HEK293 (cell line): Measurements from ENCODE around the gene PDGFA.
A peak's percentile ranks its signal among the peaks of the same experiment; 100 is the strongest.

Experiments
- CTCF ChIA-PET: fragments of 350-600 bp; formaldehyde crosslinking; extraction: SDS; loops from one replicate; lab custom pipeline; 2021; ENCODE audit warnings: antibody characterized with exemption; lab: Yijun Ruan, JAX
- POLR2A ChIA-PET: fragments of 300-600 bp; formaldehyde crosslinking; extraction: SDS; loops from one replicate; lab custom pipeline; 2020; ENCODE audit warnings: antibody characterized with exemption, inconsistent platforms; lab: Yijun Ruan, JAX
- H3K27ac ChIP-seq: fragments of 200-500 bp; sonication (Bioruptor generic); 2 replicates; pipeline ENCODE4 v1.5.1; 2014; ENCODE audit warnings: low read depth, low read length, control low read depth, inconsistent platforms; ENCODE audit errors: extremely low read depth
- H3K36me3 ChIP-seq, 2 experiments: fragments of 200-500 bp in 1 of 2; sonication (Bioruptor generic) in 1 of 2; 1 replicate in 1 of 2; 2 replicates in 1 of 2; pipeline ENCODE4 v1.5.1; 2014 to 2017; ENCODE audit warnings: inconsistent platforms in 2 of 2, low read length in 2 of 2; ENCODE audit not compliant: control insufficient read depth in 2 of 2, insufficient read depth in 1 of 2
- H3K4me1 ChIP-seq: fragments of 200-500 bp; sonication (Bioruptor generic); 2 replicates; pipeline ENCODE4 v1.5.1; 2014; ENCODE audit warnings: mild to moderate bottlenecking, low read length, inconsistent platforms; ENCODE audit not compliant: control insufficient read depth, insufficient read depth
- H3K4me3 ChIP-seq: 2 replicates; pipeline ENCODE4 v1.5.1; 2011; ENCODE audit warnings: low read depth, mild to moderate bottlenecking, control low read depth, low read length, moderate library complexity
- H3K9me3 ChIP-seq: fragments of 200-500 bp; sonication (Bioruptor generic); 2 replicates; pipeline ENCODE4 v1.5.1; 2014; ENCODE audit warnings: low read depth, low read length, inconsistent platforms; ENCODE audit not compliant: control insufficient read depth, insufficient read depth
- MYNN ChIP-seq: fragments of 450-650 bp; formaldehyde crosslinking; IDR thresholded peaks from 2 replicates; pipeline ENCODE4 v1.5.1; 2016; ENCODE audit warnings: missing biosample characterization, missing genetic modification characterization, borderline replicate concordance
- RBAK ChIP-seq: fragments of 450-650 bp; formaldehyde crosslinking; IDR thresholded peaks from 2 replicates; pipeline ENCODE4 v1.5.1; 2016; ENCODE audit warnings: missing biosample characterization, missing genetic modification characterization
- ZFP3 ChIP-seq: fragments of 450-650 bp; formaldehyde crosslinking; IDR thresholded peaks from 2 replicates; pipeline ENCODE4 v1.5.1; 2016; ENCODE audit warnings: low read depth, missing biosample characterization, missing genetic modification characterization
- ZFP41 ChIP-seq: fragments of 450-650 bp; formaldehyde crosslinking; IDR thresholded peaks from 2 replicates; pipeline ENCODE4 v1.5.1; 2016; ENCODE audit warnings: missing biosample characterization, missing genetic modification characterization, borderline replicate concordance
- ZNF10 ChIP-seq: fragments of 450-650 bp; formaldehyde crosslinking; IDR thresholded peaks from 2 replicates; pipeline ENCODE4 v1.5.1; 2017; ENCODE audit warnings: missing biosample characterization, missing genetic modification characterization
- ZNF138 ChIP-seq: fragments of 450-650 bp; formaldehyde crosslinking; IDR thresholded peaks from 2 replicates; pipeline ENCODE4 v1.5.1; 2016; ENCODE audit warnings: missing biosample characterization, missing genetic modification characterization, borderline replicate concordance
- ZNF157 ChIP-seq: fragments of 450-650 bp; formaldehyde crosslinking; IDR thresholded peaks from 2 replicates; pipeline ENCODE4 v1.5.1; 2016; ENCODE audit warnings: missing biosample characterization, missing genetic modification characterization
- ZNF274 ChIP-seq, 2 experiments: fragments of 200-500 bp in 1 of 2; fragments of 450-650 bp in 1 of 2; sonication (Bioruptor generic) in 1 of 2; formaldehyde crosslinking in 1 of 2; IDR thresholded peaks; 2 replicates each; pipeline versions ENCODE4 v1.5.1 to v1.6.1; 2014 to 2016; ENCODE audit warnings: borderline replicate concordance in 1 of 2, inconsistent platforms in 1 of 2, low read length in 1 of 2, missing biosample characterization in 1 of 2, missing genetic modification characterization in 1 of 2
- ZNF341 ChIP-seq: fragments of 450-650 bp; formaldehyde crosslinking; IDR thresholded peaks from 2 replicates; pipeline ENCODE4; 2016; ENCODE audit warnings: low read depth, missing biosample characterization, missing genetic modification characterization
- ZNF366 ChIP-seq: fragments of 450-650 bp; formaldehyde crosslinking; conservative IDR thresholded peaks from 2 replicates; pipeline ENCODE4 v1.5.1; 2016; ENCODE audit warnings: missing biosample characterization, missing genetic modification characterization
- ZNF571 ChIP-seq: fragments of 450-650 bp; formaldehyde crosslinking; IDR thresholded peaks from 2 replicates; pipeline ENCODE4 v1.5.0; 2017; ENCODE audit warnings: missing biosample characterization, missing genetic modification characterization
- ZNF585B ChIP-seq: fragments of 450-650 bp; formaldehyde crosslinking; IDR thresholded peaks from 2 replicates; pipeline ENCODE4 v1.5.1; 2016; ENCODE audit warnings: missing biosample characterization, missing genetic modification characterization
- ZNF624 ChIP-seq: fragments of 450-650 bp; formaldehyde crosslinking; IDR thresholded peaks from 2 replicates; pipeline ENCODE4 v1.5.1; 2017; ENCODE audit warnings: missing biosample characterization, missing genetic modification characterization
- ZNF660 ChIP-seq: fragments of 450-650 bp; IDR thresholded peaks from 2 replicates; pipeline ENCODE4 v1.5.1; 2018; ENCODE audit warnings: missing biosample characterization, mild to moderate bottlenecking, missing genetic modification characterization
- ZNF776 ChIP-seq: fragments of 450-650 bp; formaldehyde crosslinking; IDR thresholded peaks from 2 replicates; pipeline ENCODE4 v1.5.0; 2017; ENCODE audit warnings: missing biosample characterization, missing genetic modification characterization, borderline replicate concordance
- TF ChIP-seq, protein P1 (sequence below): fragments of 450-650 bp; formaldehyde crosslinking; IDR thresholded peaks from 2 replicates; pipeline ENCODE4 v1.5.1; 2016; ENCODE audit warnings: missing biosample characterization, missing genetic modification characterization
- TF ChIP-seq, protein P2 (sequence below): fragments of 450-650 bp; formaldehyde crosslinking; optimal IDR thresholded peaks from 2 replicates; pipeline ENCODE3; 2016; ENCODE audit warnings: missing biosample characterization, mild to moderate bottlenecking, missing genetic modification characterization
- TF ChIP-seq, protein P3 (sequence below): fragments of 450-650 bp; formaldehyde crosslinking; IDR thresholded peaks from 2 replicates; pipeline ENCODE4 v1.5.1; 2016; ENCODE audit warnings: missing biosample characterization, missing genetic modification characterization, borderline replicate concordance

Gene PDGFA

DNA sequence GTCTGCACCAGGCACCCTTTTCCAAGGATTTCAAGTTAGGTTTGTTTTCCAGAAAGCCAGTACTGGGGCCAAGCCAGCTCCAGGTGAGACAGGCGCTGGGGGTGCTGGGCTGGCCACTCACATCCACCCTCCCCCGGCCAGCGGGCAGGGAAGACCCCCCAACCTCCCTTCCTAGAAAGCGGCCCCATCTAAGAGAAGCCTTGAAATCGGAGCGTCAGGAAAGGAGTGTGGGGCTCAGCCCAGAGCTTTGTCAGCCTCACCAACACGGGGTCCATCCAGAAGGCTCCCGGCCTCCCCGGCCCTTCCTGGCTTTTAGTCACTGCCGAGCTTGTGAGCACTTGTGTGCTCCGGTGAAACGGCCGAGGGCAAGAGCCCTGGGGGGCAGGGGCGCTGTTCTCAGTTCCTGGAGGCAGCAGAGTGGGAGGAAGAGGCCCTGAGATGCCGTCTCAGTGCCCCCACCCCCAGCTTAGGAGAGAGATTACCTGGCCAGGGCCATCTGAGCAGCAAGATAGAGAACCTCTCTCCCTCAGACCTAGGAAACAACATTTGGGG is 39.6 kb downstream of the PDGFA start:
- TF ChIP-seq ZNF157 (tag by site-specific recombination) (no peak), ZNF138 (no peak), ZNF274 (IDR thresholded peaks at IDR 0.05; ENCODE audit: low read length) (no peak), ZNF274 (tag by site-specific recombination; IDR thresholded peaks at IDR 0.05; ENCODE audit: borderline replicate concordance) (no peak), MYNN (tag by site-specific recombination) (no peak), ZNF585B (tag by site-specific recombination) (no peak), ZNF571 (no peak), ZNF341 (tag by site-specific recombination) (no peak), ZNF10 (tag by site-specific recombination) (no peak), ZNF776 (tag by site-specific recombination) (no peak), ZNF624 (tag by site-specific recombination) (no peak), ZNF660 (tag by site-specific recombination) (no peak), RBAK (tag by site-specific recombination) (no peak), ZFP3 (tag by site-specific recombination) (no peak)
- TF ChIP-seq, protein P1, sequence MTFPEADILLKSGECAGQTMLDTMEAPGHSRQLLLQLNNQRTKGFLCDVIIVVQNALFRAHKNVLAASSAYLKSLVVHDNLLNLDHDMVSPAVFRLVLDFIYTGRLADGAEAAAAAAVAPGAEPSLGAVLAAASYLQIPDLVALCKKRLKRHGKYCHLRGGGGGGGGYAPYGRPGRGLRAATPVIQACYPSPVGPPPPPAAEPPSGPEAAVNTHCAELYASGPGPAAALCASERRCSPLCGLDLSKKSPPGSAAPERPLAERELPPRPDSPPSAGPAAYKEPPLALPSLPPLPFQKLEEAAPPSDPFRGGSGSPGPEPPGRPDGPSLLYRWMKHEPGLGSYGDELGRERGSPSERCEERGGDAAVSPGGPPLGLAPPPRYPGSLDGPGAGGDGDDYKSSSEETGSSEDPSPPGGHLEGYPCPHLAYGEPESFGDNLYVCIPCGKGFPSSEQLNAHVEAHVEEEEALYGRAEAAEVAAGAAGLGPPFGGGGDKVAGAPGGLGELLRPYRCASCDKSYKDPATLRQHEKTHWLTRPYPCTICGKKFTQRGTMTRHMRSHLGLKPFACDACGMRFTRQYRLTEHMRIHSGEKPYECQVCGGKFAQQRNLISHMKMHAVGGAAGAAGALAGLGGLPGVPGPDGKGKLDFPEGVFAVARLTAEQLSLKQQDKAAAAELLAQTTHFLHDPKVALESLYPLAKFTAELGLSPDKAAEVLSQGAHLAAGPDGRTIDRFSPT (tag by site-specific recombination): no peak
- TF ChIP-seq, protein P2, sequence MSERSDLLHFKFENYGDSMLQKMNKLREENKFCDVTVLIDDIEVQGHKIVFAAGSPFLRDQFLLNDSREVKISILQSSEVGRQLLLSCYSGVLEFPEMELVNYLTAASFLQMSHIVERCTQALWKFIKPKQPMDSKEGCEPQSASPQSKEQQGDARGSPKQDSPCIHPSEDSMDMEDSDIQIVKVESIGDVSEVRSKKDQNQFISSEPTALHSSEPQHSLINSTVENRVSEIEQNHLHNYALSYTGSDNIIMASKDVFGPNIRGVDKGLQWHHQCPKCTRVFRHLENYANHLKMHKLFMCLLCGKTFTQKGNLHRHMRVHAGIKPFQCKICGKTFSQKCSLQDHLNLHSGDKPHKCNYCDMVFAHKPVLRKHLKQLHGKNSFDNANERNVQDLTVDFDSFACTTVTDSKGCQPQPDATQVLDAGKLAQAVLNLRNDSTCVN (tag by site-specific recombination): no peak
- TF ChIP-seq, protein P3, sequence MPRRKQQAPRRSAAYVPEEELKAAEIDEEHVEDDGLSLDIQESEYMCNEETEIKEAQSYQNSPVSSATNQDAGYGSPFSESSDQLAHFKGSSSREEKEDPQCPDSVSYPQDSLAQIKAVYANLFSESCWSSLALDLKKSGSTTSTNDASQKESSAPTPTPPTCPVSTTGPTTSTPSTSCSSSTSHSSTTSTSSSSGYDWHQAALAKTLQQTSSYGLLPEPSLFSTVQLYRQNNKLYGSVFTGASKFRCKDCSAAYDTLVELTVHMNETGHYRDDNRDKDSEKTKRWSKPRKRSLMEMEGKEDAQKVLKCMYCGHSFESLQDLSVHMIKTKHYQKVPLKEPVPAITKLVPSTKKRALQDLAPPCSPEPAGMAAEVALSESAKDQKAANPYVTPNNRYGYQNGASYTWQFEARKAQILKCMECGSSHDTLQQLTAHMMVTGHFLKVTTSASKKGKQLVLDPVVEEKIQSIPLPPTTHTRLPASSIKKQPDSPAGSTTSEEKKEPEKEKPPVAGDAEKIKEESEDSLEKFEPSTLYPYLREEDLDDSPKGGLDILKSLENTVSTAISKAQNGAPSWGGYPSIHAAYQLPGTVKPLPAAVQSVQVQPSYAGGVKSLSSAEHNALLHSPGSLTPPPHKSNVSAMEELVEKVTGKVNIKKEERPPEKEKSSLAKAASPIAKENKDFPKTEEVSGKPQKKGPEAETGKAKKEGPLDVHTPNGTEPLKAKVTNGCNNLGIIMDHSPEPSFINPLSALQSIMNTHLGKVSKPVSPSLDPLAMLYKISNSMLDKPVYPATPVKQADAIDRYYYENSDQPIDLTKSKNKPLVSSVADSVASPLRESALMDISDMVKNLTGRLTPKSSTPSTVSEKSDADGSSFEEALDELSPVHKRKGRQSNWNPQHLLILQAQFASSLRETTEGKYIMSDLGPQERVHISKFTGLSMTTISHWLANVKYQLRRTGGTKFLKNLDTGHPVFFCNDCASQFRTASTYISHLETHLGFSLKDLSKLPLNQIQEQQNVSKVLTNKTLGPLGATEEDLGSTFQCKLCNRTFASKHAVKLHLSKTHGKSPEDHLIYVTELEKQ: no peak
- CTCF ChIA-PET: no interaction called here
- Histone ChIP-seq H3K27ac (no peak overlapping the region), H3K4me1 (no peaks in the 10 kb centered on the region), H3K4me3 (no peak overlapping the region), H3K36me3 (no peaks in the 10 kb centered on the region), H3K9me3 (no peaks in the 10 kb centered on the region)
- POLR2A ChIA-PET: interaction anchor here (1.4 kb wide), 1 partner anchor 8 kb away, joined by 3 read pairs; no protein-coding TSS in a partner anchor

DNA sequence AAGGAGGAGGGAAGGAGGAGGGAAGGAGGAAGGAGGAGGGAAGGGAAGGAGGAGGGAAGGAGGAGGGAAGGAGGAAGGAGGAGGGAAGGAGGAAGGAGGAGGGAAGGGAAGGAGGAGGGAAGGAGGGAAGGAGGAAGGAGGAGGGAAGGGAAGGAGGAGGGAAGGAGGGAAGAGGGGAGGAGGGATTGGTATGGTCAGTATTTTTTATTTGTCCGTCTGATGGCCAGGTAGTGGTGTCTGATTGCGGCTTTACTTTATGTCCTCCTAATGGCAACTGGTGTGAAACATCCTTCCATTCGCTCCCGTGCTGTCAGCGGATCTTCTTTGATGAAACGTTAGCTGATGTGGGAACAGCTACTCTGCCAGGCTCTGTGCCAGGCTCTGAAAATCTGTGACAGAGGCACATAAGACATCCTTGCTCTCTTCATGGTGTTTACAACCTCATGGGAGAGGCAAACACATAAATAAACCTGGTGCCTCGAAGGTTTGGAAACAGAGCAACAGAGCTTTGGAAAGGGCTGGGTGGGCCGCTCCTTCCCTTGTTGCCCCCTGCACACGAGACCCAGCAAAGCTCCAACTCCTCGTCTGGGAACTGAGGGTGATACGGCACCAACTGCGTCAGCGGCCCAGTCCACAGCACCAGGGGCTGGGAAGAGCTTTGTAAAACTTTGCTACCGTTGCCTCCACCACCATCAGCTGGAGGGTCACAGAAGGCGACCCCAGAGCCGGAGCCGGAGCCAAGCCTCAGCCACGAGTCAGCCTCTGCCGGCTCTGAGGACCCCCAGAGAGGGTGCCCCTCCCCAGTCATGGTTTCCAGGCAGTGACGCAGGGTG is 40.3 kb downstream of the PDGFA start:
- CTCF ChIA-PET: no interaction called here
- H3K27ac ChIP-seq: no peak overlapping the region
- POLR2A ChIA-PET: no interaction called here
- TF ChIP-seq ZFP41 (tag by site-specific recombination) (no peak), ZNF366 (tag by site-specific recombination) (peak; percentile 52; the same call in 1 of the 2 replicates)
- H3K4me1 ChIP-seq: no peaks in the 10 kb centered on the region
- no peak overlapping the region for H3K4me3 ChIP-seq
- no peaks in the 10 kb centered on the region for H3K36me3 ChIP-seq
- no peaks in the 10 kb centered on the region for H3K9me3 ChIP-seq
